Heart left ventricle (tissue), 13 donors: ENCODE measurements around the gene GPR141.

ENCODE experiments used
- POLR2A ChIP-seq, 2 donors: fragments of 450-650 bp; IDR thresholded peaks; one replicate each; pipeline ENCODE4 v1.6.1; 2017; ENCODE audit warnings: antibody characterized with exemption in 2 of 2, mild to moderate bottlenecking in 2 of 2, moderate library complexity in 2 of 2
- TF ChIP-seq, protein P1 (sequence below), 12 donors: fragments of 200-600 bp; sonication (generic) in 4 of 12; IDR thresholded peaks; one replicate each; pipeline versions ENCODE4 v1.5.0 to v1.8.0; 2018 to 2022; ENCODE audit warnings: antibody characterized with exemption in 12 of 12, mild to moderate bottlenecking in 5 of 12
- donor health status: ischemic (EF 13 %, LVEDD 7.1; RV severe dilation, severe dysfunction).
- donor health status: DM: no; HTN: yes; CAD: no.
- donor health status: DM: no; HTN: no; CAD: no.
- donor health status: ischemic (EF 25% LVEDD 6.9; RV normal size, moderate dysfunction).
- donor health status: ischemic (EF 25% LVEDD 5.7; RV mildly dilated, moderate dysfunction).
- donor health status: ischemic (EF 35%, LVEDD 5.7; RV mildly dilated, moderate dysfunction).
- donor health status: nonischemic (EF 11% LVEDD 7.7; RV severe dilation, severe dysfunction).
- donor health status: DM: yes; HTN: yes; CAD: no.
- donor health status: PGD.
- donor health status: ischemic (EF 29% LVEDD 5.4; RV normal size, mild dysfunction).
- donor health status: nonischemic (EF 23%, LVEDD 6.1; RV moderate dilation, normal function).

DNA sequence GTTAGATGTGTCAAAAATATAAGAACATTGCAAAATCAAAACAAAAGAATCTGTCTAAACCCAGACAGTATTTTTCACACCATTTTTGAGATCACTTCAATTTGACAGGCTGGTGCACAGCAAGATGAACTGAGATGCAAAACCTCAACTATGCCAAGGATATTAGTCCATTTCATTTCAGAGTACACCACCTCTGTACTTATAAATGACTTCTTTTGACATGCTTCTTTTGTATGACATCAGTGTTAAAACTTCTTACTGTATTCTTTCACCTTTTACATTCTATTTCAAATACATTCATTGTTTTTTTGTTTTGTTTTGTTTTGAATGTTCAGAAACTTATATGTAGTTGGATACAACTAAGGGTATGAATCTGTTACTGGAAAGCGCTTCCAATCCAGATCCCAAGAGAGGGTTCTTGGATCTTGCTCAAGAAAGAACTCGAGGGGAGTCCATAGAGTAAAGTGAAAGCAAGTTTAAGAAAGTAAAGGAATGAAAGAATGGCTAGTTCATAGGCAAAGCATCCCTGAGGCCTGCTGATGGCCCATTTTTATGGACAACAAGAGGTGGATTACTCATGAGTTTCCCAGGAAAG is 23.5 kb upstream of the GPR141 start:
- no peak for TF ChIP-seq POLR2A (IDR thresholded peaks at IDR 0.05)
- TF ChIP-seq, protein P1, sequence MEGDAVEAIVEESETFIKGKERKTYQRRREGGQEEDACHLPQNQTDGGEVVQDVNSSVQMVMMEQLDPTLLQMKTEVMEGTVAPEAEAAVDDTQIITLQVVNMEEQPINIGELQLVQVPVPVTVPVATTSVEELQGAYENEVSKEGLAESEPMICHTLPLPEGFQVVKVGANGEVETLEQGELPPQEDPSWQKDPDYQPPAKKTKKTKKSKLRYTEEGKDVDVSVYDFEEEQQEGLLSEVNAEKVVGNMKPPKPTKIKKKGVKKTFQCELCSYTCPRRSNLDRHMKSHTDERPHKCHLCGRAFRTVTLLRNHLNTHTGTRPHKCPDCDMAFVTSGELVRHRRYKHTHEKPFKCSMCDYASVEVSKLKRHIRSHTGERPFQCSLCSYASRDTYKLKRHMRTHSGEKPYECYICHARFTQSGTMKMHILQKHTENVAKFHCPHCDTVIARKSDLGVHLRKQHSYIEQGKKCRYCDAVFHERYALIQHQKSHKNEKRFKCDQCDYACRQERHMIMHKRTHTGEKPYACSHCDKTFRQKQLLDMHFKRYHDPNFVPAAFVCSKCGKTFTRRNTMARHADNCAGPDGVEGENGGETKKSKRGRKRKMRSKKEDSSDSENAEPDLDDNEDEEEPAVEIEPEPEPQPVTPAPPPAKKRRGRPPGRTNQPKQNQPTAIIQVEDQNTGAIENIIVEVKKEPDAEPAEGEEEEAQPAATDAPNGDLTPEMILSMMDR (IDR thresholded peaks at IDR 0.05): no peak
